ENCODE measurements around the gene FAM200B.
"Not testable (repeated sequence)": the region's sequence is repeated elsewhere in the genome, so short reads cannot be mapped to it uniquely, and the experiment has no call there.

Gene FAM200B

GRCh38 chr4:15729910-15730533 is 48.4 kb downstream of the FAM200B start:
- in situ Hi-C loops (cut with HindIII; ENCODE audit: low sequenced_read_pairs): no loop called here

- in situ Hi-C loops (cut with HindIII; ENCODE audit: low sequenced_read_pairs): not testable (repeated sequence)
Observed at GRCh38 chr4:15733061-15733460, 51.4 kb downstream of the FAM200B start.

DNA sequence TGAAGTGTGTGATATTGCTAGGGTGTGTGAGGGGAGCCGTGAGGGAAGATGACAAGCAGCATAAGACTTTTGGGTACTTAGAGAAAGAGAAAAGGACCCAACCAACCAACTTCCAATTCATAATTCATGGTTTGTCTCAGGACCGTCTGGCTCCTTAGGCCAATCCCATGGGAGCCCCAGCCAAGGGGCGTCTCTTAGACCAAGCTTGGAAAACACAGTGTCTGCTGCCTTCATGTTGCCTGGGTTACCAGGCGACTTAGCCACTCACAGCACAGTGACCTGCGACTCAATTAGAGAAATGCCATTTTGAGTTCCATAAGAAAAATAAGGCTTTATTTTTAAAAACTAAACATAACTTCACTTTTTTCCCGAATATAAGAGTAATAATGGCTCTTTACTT is 53.9 kb downstream of the FAM200B start:
- in situ Hi-C loops (cut with HindIII; ENCODE audit: low sequenced_read_pairs): no loop called here

GRCh38 chr4:15736514-15737050 is 55.0 kb downstream of the FAM200B start:
- in situ Hi-C loops (cut with HindIII; ENCODE audit: low sequenced_read_pairs): no loop called here

- in situ Hi-C loops (cut with HindIII; ENCODE audit: low sequenced_read_pairs): no loop called here
Observed at GRCh38 chr4:15737255-15737654, 55.6 kb downstream of the FAM200B start.

GRCh38 chr4:15738877-15739276 is 57.2 kb downstream of the FAM200B start:
- in situ Hi-C loops (cut with HindIII; ENCODE audit: low sequenced_read_pairs): no loop called here
